ENCODE results near the gene PSD2. TPM values are rescaled to one million over a fixed set of nuclear protein-coding genes. Genes with fewer than 3 reads are reported as not detected.
A peak's percentile ranks its signal among the peaks of the same experiment; 100 is the strongest.

The PSD2 gene
- total RNA-seq, 1 experiment from 2014 or later: 0.79 TPM

DNA sequence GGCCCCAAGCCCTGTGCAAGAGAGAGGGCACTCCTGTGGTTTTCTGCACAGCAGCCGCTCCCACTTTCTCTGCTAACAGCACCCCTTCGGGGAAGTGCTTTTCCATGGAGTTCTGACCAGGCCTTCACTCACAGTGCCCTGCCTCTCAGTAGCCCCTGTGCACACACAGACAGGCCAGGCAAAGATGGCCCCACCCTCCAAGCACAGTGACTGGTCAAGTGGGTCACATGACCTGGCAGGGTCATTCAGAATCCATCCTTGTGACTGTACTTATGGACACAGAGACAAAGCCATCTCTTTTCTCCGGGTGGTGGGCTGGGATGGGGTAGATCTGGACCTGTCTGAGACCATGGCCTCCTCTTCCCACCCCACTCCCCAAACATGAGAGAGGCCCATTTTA is 82.5 kb downstream of the PSD2 start:
- H3K9ac ChIP-seq (ENCODE audit: low read length): peak overlapping the region; percentile 46
- BruUV-seq (replicated peaks): no TSS peak
- H3K4me3 ChIP-seq (replicated peaks in 1 of 2; ENCODE audit: low read depth in 1 of 2, low read length in 2 of 2): peak overlapping the region in 1 of 2 experiments; percentile 30; a peak in 1 of 4 replicates
- H4K20me1 ChIP-seq (ENCODE audit: insufficient read depth): no peaks in the 10 kb centered on the region
- DNase-seq (ENCODE audit: low read depth, low spot score) (peak; percentile 16), ATAC-seq (peak; percentile 58)
- no peak for TF ChIP-seq POLR2A (IDR thresholded peaks at IDR 0.05; ENCODE audit: borderline replicate concordance, extremely low read depth, insufficient read depth, insufficient read length)
- no peak for TF ChIP-seq EZH2phosphoT487 (IDR thresholded peaks at IDR 0.05; ENCODE audit: borderline replicate concordance)
- TF ChIP-seq ZNF274 (IDR thresholded peaks at IDR 0.05; ENCODE audit: low read depth, low read length): no peak
- no peak for TF ChIP-seq TCF7L2 (IDR thresholded peaks at IDR 0.05; ENCODE audit: borderline replicate concordance, extremely low read depth, insufficient read depth, insufficient read length)
- no peak for TF ChIP-seq SP1 (IDR thresholded peaks at IDR 0.05; ENCODE audit: low read depth)
- no peak for TF ChIP-seq ELF1 (IDR thresholded peaks at IDR 0.05; ENCODE audit: borderline replicate concordance, low read depth)
- TF ChIP-seq POLR2AphosphoS5 (IDR thresholded peaks at IDR 0.05; ENCODE audit: low read depth, low read length): no peak
- no peak for TF ChIP-seq RAD21 (IDR thresholded peaks at IDR 0.05; ENCODE audit: low read depth)
- ChIA-PET CTCF (no interaction called here), POLR2A (no interaction called here), RAD21 (ENCODE audit: low non-redundant PET in 1 of 2, low total read pairs in 2 of 2, uncharacterized antibody in 2 of 2, unreplicated experiment in 2 of 2) (no interaction called here)
- H3K9me3 ChIP-seq (ENCODE audit: control insufficient read depth in 1 of 2, insufficient read depth in 1 of 2, low read depth in 1 of 2, low read length in 2 of 2): no peaks in the 10 kb centered on the region
- H3K27ac ChIP-seq (ENCODE audit: low read depth, low read length): peak overlapping the region; percentile 58; the same call in 1 of the 2 replicates
- H3K4me1 ChIP-seq (ENCODE audit: control insufficient read depth in 1 of 2, insufficient read depth in 2 of 2, low read length in 2 of 2): peaks cover 20 to 39% of the 10 kb centered on the region in 2 experiments
- no peaks in the 10 kb centered on the region for H3K9me2 ChIP-seq (ENCODE audit: insufficient read depth)
- no peaks in the 10 kb centered on the region for H3K27me3 ChIP-seq (ENCODE audit: insufficient read depth, low read length)
- H3K36me3 ChIP-seq (ENCODE audit: control insufficient read depth in 1 of 2, insufficient read depth in 2 of 2, low read length in 2 of 2): no peaks in the 10 kb centered on the region
- intact Hi-C loops (cut with micrococcal nuclease): no loop called here
- no peaks in the 10 kb centered on the region for H3K79me2 ChIP-seq (ENCODE audit: insufficient read depth, low read length)
- H3K4me2 ChIP-seq (ENCODE audit: low read length): peak overlapping the region; percentile 75
- H2AFZ ChIP-seq (ENCODE audit: low read depth, low read length, poor library complexity, severe bottlenecking): no peak overlapping the region

DNA sequence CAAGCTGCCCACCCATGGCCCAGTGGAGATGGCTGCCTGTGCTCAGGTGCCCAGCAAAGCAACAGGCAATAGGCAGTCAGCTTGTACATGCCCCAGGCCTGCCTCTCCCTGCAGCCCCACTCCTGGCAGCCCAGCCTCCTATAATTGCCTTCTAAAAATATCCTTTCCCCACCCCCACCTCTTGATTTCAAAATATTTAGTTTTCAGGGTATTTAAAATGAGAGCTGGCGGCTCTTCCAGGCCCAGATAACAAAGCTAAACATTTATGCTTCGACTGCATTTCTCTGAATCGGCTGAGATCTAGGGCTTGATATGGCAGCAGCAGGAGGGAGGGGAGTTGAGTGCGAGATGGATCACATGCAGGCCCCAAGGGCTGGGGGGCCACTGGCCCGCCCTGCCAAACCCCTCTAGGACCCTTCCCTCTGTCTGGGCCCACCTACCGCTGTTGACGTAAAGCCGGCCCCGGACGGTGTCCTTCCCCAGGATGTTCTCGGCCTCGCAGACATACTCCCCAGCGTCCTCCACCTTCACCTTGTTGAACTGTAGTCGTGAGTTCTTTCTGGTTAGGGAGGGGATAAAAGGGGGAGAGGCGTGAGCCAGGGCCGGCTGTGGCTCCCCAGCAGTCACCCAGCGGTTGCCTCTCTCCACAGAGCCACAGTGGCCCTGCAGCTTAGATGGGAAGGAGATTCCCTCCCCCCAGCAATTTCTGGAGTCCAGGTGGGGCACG is 85.0 kb downstream of the PSD2 start:
- Histone ChIP-seq H3K4me1 (ENCODE audit: control insufficient read depth in 1 of 2, insufficient read depth in 2 of 2, low read length in 2 of 2) (peaks cover 20 to 43% of the 10 kb centered on the region in 2 experiments), H3K36me3 (ENCODE audit: control insufficient read depth in 1 of 2, insufficient read depth in 2 of 2, low read length in 2 of 2) (no peaks in the 10 kb centered on the region), H2AFZ (ENCODE audit: low read depth, low read length, poor library complexity, severe bottlenecking) (no peak overlapping the region), H3K27ac (ENCODE audit: low read depth, low read length) (no peak overlapping the region), H3K4me2 (ENCODE audit: low read length) (no peak overlapping the region), H4K20me1 (ENCODE audit: insufficient read depth) (no peaks in the 10 kb centered on the region), H3K4me3 (replicated peaks in 1 of 2; ENCODE audit: low read depth in 1 of 2, low read length in 2 of 2) (no peak overlapping the region), H3K79me2 (ENCODE audit: insufficient read depth, low read length) (no peaks in the 10 kb centered on the region), H3K9ac (ENCODE audit: low read length) (no peak overlapping the region), H3K9me2 (ENCODE audit: insufficient read depth) (no peaks in the 10 kb centered on the region), H3K9me3 (ENCODE audit: control insufficient read depth in 1 of 2, insufficient read depth in 1 of 2, low read depth in 1 of 2, low read length in 2 of 2) (no peaks in the 10 kb centered on the region), H3K27me3 (ENCODE audit: insufficient read depth, low read length) (no peaks in the 10 kb centered on the region)
- ChIA-PET POLR2A (no interaction called here), CTCF (interaction anchor here (1.8 kb wide), 1 partner anchor 88 kb away, joined by 16 read pairs; no protein-coding TSS in a partner anchor), RAD21 (ENCODE audit: low non-redundant PET in 1 of 2, low total read pairs in 2 of 2, uncharacterized antibody in 2 of 2, unreplicated experiment in 2 of 2) (no interaction called here)
- intact Hi-C loops (cut with micrococcal nuclease): no loop called here
- DNase-seq (ENCODE audit: low read depth, low spot score) (no peak), ATAC-seq (no peak)
- BruUV-seq (replicated peaks): no TSS peak
- TF ChIP-seq ZFX (IDR thresholded peaks at IDR 0.05) (no peak), POLR2AphosphoS5 (IDR thresholded peaks at IDR 0.05; ENCODE audit: low read depth, low read length) (no peak), ELF1 (IDR thresholded peaks at IDR 0.05; ENCODE audit: borderline replicate concordance, low read depth) (no peak), EGR1 (IDR thresholded peaks at IDR 0.05; ENCODE audit: low read depth) (no peak), JUND (IDR thresholded peaks at IDR 0.05) (no peak), SP1 (IDR thresholded peaks at IDR 0.05; ENCODE audit: low read depth) (no peak), YY1 (IDR thresholded peaks at IDR 0.05; ENCODE audit: extremely low read depth, insufficient replicate concordance, low read depth, low read length) (no peak), CBX3 (IDR thresholded peaks at IDR 0.05; ENCODE audit: low read depth) (no peak), ZNF274 (IDR thresholded peaks at IDR 0.05; ENCODE audit: low read depth, low read length) (no peak), RAD21 (IDR thresholded peaks at IDR 0.05; ENCODE audit: low read depth) (no peak), EZH2 (IDR thresholded peaks at IDR 0.05) (no peak)
- TF ChIP-seq, protein P1, sequence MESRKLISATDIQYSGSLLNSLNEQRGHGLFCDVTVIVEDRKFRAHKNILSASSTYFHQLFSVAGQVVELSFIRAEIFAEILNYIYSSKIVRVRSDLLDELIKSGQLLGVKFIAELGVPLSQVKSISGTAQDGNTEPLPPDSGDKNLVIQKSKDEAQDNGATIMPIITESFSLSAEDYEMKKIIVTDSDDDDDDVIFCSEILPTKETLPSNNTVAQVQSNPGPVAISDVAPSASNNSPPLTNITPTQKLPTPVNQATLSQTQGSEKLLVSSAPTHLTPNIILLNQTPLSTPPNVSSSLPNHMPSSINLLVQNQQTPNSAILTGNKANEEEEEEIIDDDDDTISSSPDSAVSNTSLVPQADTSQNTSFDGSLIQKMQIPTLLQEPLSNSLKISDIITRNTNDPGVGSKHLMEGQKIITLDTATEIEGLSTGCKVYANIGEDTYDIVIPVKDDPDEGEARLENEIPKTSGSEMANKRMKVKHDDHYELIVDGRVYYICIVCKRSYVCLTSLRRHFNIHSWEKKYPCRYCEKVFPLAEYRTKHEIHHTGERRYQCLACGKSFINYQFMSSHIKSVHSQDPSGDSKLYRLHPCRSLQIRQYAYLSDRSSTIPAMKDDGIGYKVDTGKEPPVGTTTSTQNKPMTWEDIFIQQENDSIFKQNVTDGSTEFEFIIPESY (IDR thresholded peaks at IDR 0.05; ENCODE audit: extremely low read depth, insufficient replicate concordance, low read length): no peak
